HG02884 (cell line): ENCODE measurements around the gene CPNE5.
"Not testable (repeated sequence)": the region's sequence is repeated elsewhere in the genome, so short reads cannot be mapped to it uniquely, and the experiment has no call there.

Experiments
- ATAC-seq: cut with Tn5 transposase; IDR thresholded peaks from one replicate; pipeline ENCODE4 v1.9.1; 2021; ENCODE audit warnings: mild to moderate bottlenecking, moderate library complexity; ENCODE audit not compliant: unreplicated experiment

Gene CPNE5

DNA sequence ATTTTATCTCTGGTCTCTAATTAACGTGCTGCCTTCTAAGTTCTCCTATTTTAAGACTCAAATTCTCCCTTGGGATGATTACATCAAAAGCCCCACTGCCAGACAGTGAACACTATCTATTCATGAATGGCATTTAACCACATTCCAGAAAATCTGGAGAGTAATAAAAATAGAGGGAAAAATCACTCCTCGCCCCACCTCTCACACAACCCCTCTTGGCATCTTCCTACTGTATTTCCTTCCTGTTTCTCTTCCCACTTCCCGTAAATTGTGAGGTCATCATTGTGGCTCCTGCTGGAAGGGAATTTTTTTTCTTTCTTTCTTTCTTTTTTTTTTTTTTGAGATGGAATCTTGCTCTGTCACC is 110.1 kb downstream of the CPNE5 start:
- ATAC-seq: no peak

DNA sequence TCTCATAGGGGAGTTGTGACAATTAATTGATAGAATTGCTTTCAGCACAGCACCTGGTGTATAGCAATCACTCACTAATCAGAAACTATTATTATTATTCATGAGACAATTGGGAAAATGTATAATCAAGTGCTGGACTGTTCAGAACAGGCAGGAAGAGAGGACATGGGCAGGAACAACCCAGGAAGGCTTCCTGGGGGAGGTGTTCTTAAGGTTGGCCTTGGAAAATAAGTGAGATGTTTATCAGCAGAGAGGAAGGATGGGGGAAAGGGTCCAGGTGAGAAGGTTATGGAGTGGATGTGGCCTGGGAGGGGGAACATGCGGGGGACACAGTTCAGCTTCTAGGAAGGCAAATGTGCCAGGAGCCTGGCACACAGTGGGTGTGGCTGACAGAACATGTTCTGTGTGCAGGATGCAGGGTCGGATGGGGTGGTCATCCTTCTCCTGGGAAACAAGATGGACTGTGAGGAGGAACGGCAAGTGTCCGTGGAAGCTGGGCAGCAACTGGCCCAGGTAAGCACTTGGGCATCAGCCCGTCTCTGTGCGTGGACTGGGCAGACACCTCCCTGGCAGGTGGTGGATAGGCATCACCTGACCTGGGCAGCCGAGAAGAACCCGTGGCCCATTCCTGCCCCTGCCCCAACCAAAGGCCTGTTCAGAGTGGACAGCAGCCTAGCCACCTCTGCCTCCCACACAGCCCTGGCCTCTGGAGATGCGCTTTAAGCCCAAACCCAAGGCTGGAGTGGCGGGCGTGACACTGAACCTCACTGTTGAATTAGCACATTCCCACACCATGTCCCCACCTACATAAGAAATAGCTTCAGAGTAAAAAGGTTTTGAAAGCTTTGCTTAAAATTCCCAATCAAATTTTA is 110.7 kb downstream of the CPNE5 start:
- no peak for ATAC-seq

DNA sequence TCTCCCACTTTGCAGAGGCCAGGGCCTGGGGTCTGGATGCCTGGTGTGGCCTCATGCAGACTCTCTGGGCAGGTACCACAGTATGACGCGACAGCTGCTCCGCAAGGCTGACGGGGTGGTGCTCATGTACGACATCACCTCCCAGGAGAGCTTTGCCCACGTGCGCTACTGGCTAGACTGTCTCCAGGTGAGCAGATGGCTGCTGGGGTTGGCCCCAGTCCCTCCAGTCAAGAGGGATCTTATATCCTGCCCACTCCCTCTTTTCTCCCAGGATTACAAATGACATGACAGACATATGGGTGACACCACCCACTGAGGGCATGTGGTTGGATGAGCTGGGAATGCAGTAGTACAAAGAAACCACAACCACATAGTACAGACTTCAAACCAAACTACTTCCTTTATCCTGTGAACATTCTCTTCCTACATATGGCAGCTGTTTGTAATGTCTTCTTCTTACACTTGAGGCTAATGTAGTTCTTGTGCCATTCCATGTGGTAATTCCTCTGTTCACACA is 111.7 kb downstream of the CPNE5 start:
- ATAC-seq: no peak

DNA sequence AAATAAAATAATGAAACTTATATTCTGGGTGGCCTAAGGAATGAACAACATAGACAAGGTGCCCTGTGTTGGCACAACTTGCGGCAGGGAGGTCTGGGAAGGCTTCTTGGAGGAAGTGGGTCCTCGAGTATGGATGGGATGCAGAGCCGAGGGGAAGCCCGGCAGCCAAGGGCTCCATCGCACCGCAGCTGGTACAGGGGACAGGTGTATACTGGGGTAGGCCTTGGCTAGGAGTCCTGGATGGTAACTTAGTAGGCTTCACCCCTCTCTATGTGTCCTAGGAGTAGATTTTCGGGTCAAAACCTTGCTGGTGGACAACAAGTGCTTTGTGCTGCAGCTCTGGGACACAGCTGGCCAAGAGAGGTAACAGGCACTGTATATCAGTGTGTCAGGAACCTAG is 113.7 kb downstream of the CPNE5 start:
- no peak for ATAC-seq

DNA sequence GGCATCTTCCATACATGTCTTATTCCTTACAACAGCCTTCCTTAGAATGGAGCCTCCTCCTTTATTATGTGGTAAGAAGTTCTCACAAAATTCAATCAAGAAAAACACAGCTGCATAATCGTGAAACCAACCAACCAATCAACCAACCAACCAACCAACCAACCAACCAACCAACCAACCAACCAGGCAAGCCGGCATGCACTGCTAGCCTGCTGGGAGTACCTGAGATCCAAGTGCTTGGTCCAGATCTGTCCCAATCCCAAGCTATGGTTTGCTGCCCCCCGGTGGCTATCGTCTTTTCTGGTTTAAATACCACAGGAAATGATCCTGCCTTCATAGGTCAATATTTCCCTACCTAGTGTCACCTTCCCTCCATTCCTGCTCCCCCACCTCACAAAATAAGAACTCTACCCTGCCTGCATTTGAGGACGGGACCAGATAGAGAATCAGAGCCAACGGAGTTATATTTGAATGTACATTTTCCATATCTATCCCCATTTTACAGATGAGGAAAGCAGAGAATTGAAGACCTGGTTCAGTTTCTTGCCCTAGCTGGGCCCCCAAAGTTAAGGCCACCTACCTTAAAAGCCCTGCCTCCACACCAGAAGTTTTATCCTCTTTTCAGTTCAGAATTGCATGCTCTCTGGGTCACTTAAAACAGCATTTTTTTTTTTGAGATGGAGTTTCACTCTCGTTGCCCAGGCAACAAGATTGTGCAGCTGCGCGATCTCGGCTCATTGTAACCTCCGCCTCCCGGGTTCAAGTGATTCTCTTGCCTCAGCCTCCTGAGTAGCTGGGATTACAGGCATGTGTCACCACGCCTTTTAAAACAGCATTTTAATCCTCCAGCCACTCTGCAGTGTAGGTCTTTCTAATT is 114.5 kb downstream of the CPNE5 start:
- ATAC-seq: no peak

DNA sequence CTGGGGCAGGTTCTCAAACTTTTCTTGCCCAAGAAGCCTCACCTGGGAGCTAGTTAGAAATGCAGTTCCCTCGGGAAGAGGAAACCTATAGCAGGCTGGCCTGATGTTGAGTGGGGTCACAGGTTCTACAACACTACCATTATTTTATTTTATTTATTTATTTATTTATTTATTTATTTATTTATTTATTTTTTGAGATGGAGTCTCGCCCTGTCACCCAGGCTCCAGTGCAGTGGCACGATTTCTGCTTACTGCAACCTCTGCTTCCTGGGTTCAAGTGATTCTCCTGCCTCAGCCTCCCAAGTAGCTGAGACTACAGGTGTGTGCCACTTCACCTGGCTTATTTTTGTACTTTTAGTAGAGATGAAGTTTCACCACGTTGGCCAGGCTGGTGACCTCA is 115.3 kb downstream of the CPNE5 start:
- ATAC-seq: not testable (repeated sequence)

DNA sequence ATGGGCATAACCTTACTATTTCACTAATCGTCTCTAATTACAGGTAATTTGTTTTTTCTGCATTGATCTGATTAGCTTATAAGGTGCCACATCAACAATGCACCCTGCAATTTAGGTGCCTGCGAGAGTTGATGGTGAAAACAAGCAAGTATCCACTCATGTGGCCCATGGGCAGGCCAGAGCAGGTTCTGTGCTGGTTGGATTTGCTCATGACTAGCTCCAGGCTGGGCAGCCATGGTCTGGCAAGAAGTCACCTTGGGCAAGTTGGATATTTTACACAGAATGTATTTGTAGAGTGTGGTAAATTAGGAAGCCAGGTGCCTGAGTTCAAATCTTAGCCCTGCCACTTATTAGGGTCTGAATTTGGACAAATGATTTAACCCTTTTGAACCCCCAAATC is 116.4 kb downstream of the CPNE5 start:
- ATAC-seq: no peak

DNA sequence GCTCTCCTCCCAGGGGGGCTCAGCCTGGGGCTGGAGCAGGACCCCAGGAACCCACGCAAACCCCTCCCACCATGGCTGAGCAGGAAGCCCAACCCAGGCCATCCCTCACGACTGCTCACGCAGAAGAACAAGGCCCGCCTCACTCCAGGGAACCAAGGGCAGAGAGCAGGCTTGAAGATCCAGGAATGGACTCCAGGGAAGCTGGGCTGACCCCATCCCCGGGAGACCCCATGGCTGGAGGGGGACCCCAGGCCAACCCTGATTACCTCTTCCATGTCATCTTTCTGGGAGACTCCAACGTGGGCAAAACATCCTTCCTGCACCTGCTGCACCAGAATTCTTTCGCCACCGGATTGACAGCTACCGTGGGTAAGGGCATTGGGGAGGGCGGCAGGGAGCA is 116.9 kb downstream of the CPNE5 start:
- ATAC-seq: no peak

DNA sequence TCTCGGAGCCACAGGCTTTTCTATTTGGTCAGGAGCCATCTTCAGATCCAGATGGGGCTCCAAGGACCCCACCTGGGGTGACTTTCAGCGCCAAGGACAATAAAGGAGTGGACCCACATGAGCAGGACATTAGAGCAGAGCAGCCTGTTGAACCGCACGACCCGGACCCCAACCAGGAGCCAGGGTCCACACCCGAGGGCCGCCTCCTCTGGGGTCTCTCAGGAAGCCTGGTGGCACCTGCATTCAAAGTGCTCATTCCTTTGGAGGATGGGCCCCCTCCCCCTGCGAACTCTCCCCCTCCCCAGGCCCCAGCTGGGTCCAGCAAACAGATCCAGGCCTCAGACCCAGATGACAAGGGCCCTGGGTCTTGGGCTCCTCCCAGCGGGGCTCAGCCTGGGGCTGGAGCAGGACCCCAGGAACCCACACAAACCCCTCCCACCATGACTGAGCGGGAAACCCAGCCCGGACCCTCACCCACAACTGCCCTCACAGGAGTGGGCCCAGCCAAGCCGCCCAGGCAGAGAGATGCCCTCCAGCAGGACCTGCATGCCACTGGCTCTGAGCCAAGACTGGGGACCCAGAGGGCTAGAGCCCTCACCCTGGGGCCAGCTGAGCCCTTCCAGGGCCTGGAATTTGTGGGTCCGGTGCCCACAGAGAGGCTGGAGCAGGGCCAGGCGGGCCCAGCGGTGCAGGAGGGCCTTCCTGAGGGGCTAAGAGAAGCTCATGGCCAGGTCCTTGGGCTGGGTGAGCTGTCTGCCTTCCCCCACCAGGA is 117.7 kb downstream of the CPNE5 start:
- ATAC-seq: no peak

DNA sequence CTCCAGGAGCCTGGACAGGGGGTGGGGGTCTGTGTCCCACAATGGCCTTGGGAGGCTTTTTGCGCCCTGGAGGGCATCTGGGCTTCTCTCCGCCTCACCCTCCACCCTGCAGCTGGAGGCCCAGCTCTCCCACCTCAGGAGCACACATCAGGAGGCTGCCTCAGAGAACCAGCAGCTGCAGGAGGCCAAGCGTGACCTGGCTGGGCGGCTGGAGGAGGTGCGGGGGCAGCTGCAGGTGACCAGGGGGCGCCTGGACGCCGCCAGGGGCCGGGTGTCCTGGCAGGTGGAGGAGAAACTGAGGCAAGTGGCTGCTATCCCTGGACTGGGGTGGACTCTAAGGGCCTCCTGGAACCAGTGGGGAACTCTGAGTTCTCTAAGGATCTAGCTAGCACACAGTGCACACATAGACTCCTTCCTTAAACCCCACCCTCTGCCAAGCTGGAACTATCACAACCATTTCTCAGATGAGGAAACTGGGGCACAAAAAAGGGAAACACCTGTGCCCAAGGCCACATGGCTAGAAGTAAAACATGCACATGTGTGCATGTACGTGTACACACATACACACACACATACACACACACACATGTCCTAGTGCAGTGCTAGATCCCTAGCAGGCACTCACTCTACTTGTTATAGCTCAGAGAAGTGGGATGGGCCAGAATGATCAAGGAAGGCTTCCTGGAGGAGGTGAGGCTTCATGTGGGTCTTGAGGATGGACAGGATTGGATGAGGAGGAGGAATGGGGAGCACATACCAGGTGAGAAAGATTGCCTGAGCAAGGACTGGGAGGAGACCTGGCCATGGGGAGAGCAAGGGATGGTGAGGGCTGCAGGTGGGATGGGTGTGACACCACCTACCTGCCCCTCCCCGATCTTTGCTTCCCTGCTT is 118.7 kb downstream of the CPNE5 start:
- no peak for ATAC-seq

DNA sequence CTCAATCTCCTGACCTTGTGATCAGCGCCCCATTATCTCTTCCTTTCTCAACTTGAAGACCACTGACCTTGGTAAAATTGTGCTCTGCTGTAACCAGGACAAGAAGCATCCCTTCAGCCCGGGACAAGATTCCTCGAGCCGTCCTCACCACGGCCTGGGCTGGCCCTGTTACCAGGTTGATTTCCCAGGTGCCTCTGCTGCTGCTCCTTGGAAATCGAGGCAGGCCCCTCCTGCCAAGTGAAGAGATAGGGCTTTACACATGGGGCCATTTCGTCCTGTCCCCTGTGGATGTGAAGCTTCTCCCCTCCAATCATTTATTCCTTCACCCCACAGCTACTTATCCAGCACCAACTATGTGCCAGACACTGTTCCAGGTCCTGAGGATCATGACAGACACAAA is 120.1 kb downstream of the CPNE5 start:
- no peak for ATAC-seq

DNA sequence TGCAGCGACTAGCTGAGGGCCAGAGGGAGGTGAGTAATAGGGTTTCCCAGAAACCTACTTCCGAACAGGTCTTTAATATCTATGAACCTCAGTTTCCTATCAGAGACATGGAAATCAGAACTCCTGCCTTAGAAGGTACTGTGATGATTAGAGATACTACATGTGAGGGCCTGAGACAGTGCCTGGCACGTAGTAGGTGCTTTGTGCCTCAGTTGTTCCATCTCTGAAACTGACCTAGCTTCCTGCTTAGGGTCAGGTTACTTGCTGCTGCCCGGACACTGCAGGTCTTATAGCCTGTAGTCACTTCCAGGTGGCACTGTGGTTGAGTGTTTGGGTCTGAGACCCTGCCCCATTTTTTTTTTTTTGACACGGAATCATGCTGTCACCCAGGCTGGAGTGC is 120.7 kb downstream of the CPNE5 start:
- no peak for ATAC-seq

DNA sequence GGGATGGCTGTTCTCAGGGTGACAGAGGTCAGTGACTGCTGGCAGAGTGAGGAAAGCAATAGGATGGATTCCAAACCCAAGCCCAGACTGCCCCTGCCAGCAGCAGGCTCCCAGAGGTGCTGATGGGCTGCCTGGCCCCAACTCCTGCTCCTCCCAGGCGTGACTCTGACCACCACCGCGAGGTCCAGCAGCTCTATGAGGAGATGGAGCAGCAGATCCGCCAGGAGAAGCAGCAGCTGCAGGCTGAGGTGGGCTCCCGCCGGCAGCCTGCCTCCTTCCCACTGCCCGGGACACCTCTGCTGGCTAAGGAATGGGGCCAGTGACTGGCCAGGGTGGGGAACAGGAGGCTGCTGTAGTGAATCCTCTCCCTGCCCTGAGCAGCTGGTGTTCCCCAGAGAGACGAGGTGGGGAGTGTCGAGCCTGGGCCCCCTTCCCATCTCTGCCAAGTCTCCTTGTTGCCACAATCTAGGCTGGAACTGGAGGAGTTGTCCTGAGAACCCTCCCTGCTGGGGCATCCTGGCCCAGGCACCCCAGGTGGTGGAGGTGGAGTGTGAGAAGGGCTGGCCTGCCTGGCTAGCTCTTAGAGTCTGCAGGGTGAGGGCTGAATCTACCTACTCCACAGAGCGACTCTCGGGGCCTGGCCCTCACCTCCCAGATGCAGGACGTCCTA is 121.2 kb downstream of the CPNE5 start:
- ATAC-seq: no peak

DNA sequence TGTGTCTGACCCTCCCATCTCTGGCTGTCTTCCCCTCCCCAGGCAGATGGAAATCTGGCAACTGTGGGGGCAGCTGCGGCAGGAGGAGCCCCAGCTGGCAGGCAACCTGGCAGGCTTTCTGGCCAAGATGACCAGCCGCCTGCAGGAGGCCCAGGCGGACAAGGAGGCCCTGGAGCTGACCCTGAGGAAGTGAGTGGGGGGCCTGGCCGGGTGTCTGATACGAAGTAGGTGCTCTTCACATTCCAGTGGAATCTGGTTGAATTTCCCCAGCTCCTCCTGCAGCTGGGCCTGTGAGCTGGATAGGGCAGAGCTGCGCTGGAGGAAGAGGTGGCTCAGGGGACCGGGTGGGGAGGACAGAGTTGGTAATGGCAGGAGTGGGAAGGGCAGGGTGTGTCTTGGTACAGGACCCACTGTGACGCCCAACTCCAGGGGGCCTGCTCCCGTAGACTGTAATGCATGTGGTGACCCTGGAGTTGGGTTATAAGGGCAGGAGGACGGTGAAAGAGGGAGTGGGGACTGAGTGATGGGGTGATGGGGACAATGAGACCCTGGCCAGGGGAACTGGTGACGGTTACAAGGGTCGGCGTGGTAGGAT is 121.9 kb downstream of the CPNE5 start:
- no peak for ATAC-seq

DNA sequence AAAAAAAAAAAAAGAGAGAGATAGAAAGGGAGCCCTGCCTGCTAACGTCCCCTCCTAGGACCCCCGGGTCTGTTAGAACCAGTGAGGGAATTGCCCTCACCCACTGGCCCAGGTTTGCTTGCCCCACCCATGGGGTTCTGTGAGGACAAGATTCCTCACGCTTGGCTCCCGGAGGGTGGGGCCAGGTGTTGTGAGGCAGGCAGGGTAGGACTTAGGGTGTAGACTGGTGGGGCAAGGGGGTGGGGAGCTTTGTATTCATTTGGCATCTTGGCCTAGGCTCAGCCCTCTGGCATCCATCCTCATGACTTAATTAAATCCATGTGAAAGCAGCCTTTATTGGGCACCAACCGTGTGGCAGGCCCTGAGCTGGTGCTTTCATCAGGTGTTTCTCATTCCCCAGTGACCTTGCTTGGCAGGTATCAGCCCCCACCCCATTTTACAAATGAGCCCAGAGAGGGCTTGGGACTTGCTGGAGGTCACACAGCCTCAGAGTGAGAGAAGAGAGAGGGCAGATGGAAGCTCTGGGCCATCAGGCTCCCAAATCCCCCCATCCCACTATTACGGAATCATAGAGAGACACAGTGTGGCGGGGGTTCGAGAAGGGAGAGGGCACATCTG is 122.7 kb downstream of the CPNE5 start:
- no peak for ATAC-seq

DNA sequence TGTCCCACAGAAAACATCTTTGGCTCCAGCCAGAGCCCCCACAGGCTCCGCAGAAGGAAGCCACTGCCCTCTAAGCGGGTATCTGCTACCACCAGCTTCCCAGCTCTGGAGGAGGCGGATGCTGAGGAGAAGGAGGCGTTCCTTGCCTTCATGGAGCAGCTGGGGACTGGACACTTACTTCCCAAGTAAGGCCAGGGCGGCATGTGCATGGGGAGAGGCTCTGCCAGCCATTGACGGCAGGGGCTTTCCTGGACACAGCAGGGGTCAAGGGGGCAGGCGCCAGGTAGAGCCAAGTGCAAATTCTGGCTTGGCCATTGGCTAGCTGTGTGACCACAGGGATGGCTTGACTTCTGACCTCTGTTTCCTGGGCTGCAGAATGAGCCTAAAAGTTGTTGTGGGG is 123.8 kb downstream of the CPNE5 start:
- no peak for ATAC-seq

DNA sequence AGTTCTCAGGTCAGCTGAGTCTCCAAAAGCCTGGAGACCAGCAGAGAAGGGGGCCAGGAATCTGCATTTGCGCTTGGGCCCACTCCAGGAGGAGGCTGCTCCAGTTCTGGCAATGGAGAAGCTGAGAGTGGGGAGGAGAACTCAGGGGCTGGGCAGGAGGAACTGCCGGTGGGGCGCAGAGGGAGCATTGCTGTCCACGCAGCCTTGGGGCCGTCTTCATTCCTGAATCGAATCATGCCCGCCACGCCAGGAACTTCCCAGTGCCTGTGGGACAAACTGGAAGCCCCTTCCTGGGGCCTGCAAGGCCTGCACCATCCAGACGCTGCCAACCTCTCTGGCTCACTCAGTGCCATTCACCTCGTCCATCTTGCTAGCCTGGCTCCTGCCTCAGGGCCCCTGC is 124.7 kb downstream of the CPNE5 start:
- ATAC-seq: no peak

DNA sequence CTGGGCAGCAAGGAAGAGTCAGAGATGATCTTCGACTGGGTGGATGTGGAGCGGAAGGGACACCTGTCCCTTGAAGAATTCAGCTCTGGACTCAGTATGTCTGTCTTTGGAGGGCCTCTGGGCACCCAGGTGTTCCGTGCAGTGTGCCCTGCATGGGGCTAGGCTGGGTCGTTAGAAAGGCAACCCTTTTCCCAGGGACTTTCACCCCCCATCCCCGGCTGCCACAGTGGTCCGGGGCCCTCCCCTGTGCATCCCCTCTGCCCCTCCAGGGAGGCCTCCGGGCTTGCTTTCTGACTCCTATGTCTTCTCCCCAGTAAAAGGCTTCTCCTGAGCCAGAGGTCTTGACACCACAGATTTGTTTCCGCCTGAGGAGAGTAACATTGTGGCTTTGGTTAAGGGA is 125.4 kb downstream of the CPNE5 start:
- no peak for ATAC-seq

DNA sequence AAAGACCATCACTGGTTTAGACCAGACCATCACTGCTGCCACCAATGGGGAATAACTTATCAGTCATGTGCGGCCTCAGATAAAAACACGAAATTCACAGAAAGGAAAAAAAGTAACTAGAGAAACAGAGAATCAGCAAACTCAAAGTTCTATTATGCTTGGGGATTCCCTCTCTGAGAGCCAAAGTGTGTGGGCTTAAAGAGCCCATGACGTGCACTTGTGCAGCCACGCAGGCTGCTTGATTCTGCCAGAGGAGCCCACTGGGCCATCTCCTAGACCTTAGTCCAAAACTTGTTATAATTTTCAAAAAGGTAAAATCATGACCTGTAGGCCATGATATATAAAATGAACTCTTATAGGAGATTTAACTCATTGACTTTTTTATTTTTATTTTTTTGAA is 126.4 kb downstream of the CPNE5 start:
- no peak for ATAC-seq
